GM12878 (cell line): Measurements from ENCODE around the gene DUOXA1. TPM values are rescaled to one million over a fixed set of nuclear protein-coding genes. Genes with fewer than 3 reads are reported as not detected.

ENCODE experiments used
- ATAC-seq: fragments of 200-7000 bp; cut with Tn5 transposase; 3 replicates; pipeline ENCODE4 v1.9.1; 2020; ENCODE audit warnings: mild to moderate bottlenecking, moderate library complexity
- BruUV-seq: library from RNA; stranded (reverse); fragments of 400-500 nt; replicated peaks from 2 replicates; lab custom pipeline; 2021; lab: Mats Ljungman, UMichigan
- CTCF ChIA-PET: fragments of 300-600 bp; sonication (Branson Sonifier 250); formaldehyde crosslinking; extraction: SDS; loops from one replicate; lab custom pipeline; 2021; ENCODE audit warnings: inconsistent platforms; lab: Yijun Ruan, JAX
- POLR2A ChIA-PET: fragments of 350-600 bp; formaldehyde crosslinking; extraction: SDS; loops from one replicate; lab custom pipeline; 2021; ENCODE audit warnings: inconsistent platforms; lab: Charles Lee
- RAD21 ChIA-PET: fragments of 300-600 bp; sonication (Branson Sonifier 250); formaldehyde crosslinking; loops from one replicate; lab custom pipeline; 2023; ENCODE audit warnings: antibody characterized with exemption; ENCODE audit not compliant: unreplicated experiment; lab: Charles Lee
- SMC1A ChIA-PET: fragments of 300-600 bp; sonication (Branson Sonifier 250); formaldehyde crosslinking; loops from one replicate; lab custom pipeline; 2023; ENCODE audit not compliant: unreplicated experiment, uncharacterized antibody; lab: Charles Lee
- DNase-seq: peaks from one replicate; pipeline ENCODE4 v3.0.0-alpha.2; 2011; ENCODE audit warnings: low read depth, low spot score
- FAIRE-seq: peaks from 3 replicates; lab custom pipeline; 2011; peaks lifted over from hg19 to GRCh38; lab: Jason Lieb, UNC
- H2AFZ ChIP-seq: 2 replicates; pipeline ENCODE4 v1.6.0; 2011; ENCODE audit warnings: low read depth, low read length, control low read depth; ENCODE audit not compliant: control insufficient read depth
- H3K27ac ChIP-seq: 2 replicates; pipeline ENCODE4 v1.5.1; 2011; ENCODE audit warnings: control low read depth; ENCODE audit not compliant: control insufficient read depth, insufficient read depth
- H3K27me3 ChIP-seq, 2 experiments: replicated peaks in 1 of 2; 2 replicates each; pipeline versions ENCODE4 v1.6.0 to v1.6.1; 2011; ENCODE audit warnings: low read length in 1 of 2; ENCODE audit not compliant: control insufficient read depth in 2 of 2, insufficient read depth in 2 of 2
- H3K36me3 ChIP-seq, 2 experiments: 2 replicates each; pipeline ENCODE4 v1.5.1; 2011; ENCODE audit warnings: low read length in 1 of 2; ENCODE audit not compliant: control insufficient read depth in 2 of 2, insufficient read depth in 2 of 2
- H3K4me1 ChIP-seq: 2 replicates; pipeline ENCODE4 v1.6.1; 2011; ENCODE audit warnings: mild to moderate bottlenecking, low read length, moderate library complexity, mixed read lengths; ENCODE audit not compliant: control insufficient read depth, insufficient read depth
- H3K4me2 ChIP-seq: 2 replicates; pipeline ENCODE4 v1.6.0; 2011; ENCODE audit warnings: control low read depth; ENCODE audit not compliant: control insufficient read depth, insufficient read depth
- H3K4me3 ChIP-seq: fragments of 200-600 bp; sonication (generic); 2 replicates; pipeline ENCODE4 v1.5.1; 2016
- H3K79me2 ChIP-seq: 2 replicates; pipeline ENCODE4 v1.6.0; 2011; ENCODE audit warnings: low read length; ENCODE audit not compliant: control insufficient read depth, insufficient read depth
- H3K9ac ChIP-seq: 2 replicates; pipeline ENCODE4 v1.8.0; 2011; ENCODE audit warnings: low read length, control low read depth, mixed read lengths; ENCODE audit not compliant: control insufficient read depth, insufficient read depth
- H3K9me3 ChIP-seq: replicated peaks from 3 replicates; pipeline ENCODE4 v1.5.1; 2011; ENCODE audit warnings: mild to moderate bottlenecking, low read length; ENCODE audit not compliant: control insufficient read depth, insufficient read depth
- H4K20me1 ChIP-seq: 2 replicates; pipeline ENCODE4 v1.6.0; 2011; ENCODE audit not compliant: control insufficient read depth, insufficient read depth
- BCL3 ChIP-seq: IDR thresholded peaks from 2 replicates; pipeline ENCODE4 v1.6.1; 2011; ENCODE audit warnings: borderline replicate concordance, low read depth, mild to moderate bottlenecking, moderate library complexity, low read length; ENCODE audit not compliant: insufficient read depth, poor library complexity, severe bottlenecking
- CHD1 ChIP-seq: IDR thresholded peaks from 2 replicates; pipeline ENCODE4 v1.6.1; 2012; ENCODE audit warnings: low read depth, low read length, improper control_type of control experiment
- CHD2 ChIP-seq: IDR thresholded peaks from 2 replicates; pipeline ENCODE4 v1.6.1; 2011; ENCODE audit warnings: low read depth, low read length, improper control_type of control experiment, borderline replicate concordance
- CHD4 ChIP-seq: fragments of 200-600 bp; sonication (generic); IDR thresholded peaks from 2 replicates; pipeline ENCODE4 v1.6.1; 2016; ENCODE audit warnings: mild to moderate bottlenecking
- FOS ChIP-seq: IDR thresholded peaks from 3 replicates; pipeline ENCODE4 v1.6.1; 2011; ENCODE audit warnings: borderline replicate concordance; ENCODE audit not compliant: insufficient read length; ENCODE audit errors: extremely low read depth
- GABPA ChIP-seq: IDR thresholded peaks from 2 replicates; pipeline ENCODE4 v1.6.1; 2014; ENCODE audit warnings: antibody characterized with exemption, low read depth, mild to moderate bottlenecking, inconsistent platforms
- GATAD2B ChIP-seq: fragments of 450-650 bp; conservative IDR thresholded peaks from 2 replicates; pipeline ENCODE4 v1.6.1; 2017; ENCODE audit warnings: low read depth, mild to moderate bottlenecking, moderate library complexity
- NKRF ChIP-seq: fragments of 450-650 bp; conservative IDR thresholded peaks from 2 replicates; pipeline ENCODE4 v1.6.1; 2017; ENCODE audit warnings: mild to moderate bottlenecking, moderate library complexity
- PML ChIP-seq: IDR thresholded peaks from 2 replicates; pipeline ENCODE4 v1.6.1; 2012; ENCODE audit warnings: low read length, inconsistent platforms
- POLR2A ChIP-seq: IDR thresholded peaks from 2 replicates; pipeline ENCODE4 v1.6.1; 2011; ENCODE audit warnings: low read depth, mild to moderate bottlenecking, low read length
- REST ChIP-seq: IDR thresholded peaks from 2 replicates; pipeline ENCODE4 v1.6.1; 2012; ENCODE audit warnings: mild to moderate bottlenecking, low read depth, low read length
- SMAD1 ChIP-seq: fragments of 450-650 bp; IDR thresholded peaks from 2 replicates; pipeline ENCODE4 v1.6.1; 2018; ENCODE audit warnings: mild to moderate bottlenecking, low read depth; ENCODE audit not compliant: partially characterized antibody
- SMARCA5 ChIP-seq: fragments of 450-650 bp; IDR thresholded peaks from 2 replicates; pipeline ENCODE4 v1.6.1; 2017; ENCODE audit warnings: mild to moderate bottlenecking
- SREBF2 ChIP-seq: IDR thresholded peaks from 2 replicates; pipeline ENCODE4 v1.6.1; 2012; ENCODE audit warnings: mild to moderate bottlenecking, low read length
- TCF12 ChIP-seq: IDR thresholded peaks from 2 replicates; pipeline ENCODE4 v1.6.1; 2011; ENCODE audit warnings: low read depth, mild to moderate bottlenecking, low read length
- WRNIP1 ChIP-seq: IDR thresholded peaks from 2 replicates; pipeline ENCODE4 v1.6.1; 2011; ENCODE audit warnings: low read depth, low read length, improper control_type of control experiment, borderline replicate concordance
- ZSCAN29 ChIP-seq: fragments of 450-650 bp; IDR thresholded peaks from 2 replicates; pipeline ENCODE4 v1.6.1; 2017; ENCODE audit warnings: mild to moderate bottlenecking, moderate library complexity
- WGBS: methylation state at CpG from one replicate; pipeline ENCODE4 v1.1.6; 2016; ENCODE audit warnings: low lambda C conversion rate; ENCODE audit not compliant: insufficient replicate concordance, insufficient coverage; ENCODE audit errors: missing lambda C conversion rate; 5-methylcytosine and 5-hydroxymethylcytosine counted together
- in situ Hi-C: fragments of 300-500 bp; cut with MboI; formaldehyde crosslinking; loops from 9 replicates; pipeline ENCODE4 v1.14.3; 2018; ENCODE audit warnings: mixed read lengths
- intact Hi-C: fragments of 100-400 bp; cut with micrococcal nuclease; formaldehyde crosslinking; loops from one replicate; pipeline ENCODE4 v1.14.2; 2022; ENCODE audit not compliant: unreplicated experiment
- polyA plus RNA-seq, 11 experiments: library from polyadenylated mRNA; depleted of rRNA in 4 of 11; unstranded in 6 of 11; stranded (reverse) in 5 of 11; fragments of >200 nt; fragmentation: Nextera tagmentation in 4 of 11; fragmentation: Illumina TruSeq in 1 of 11; extraction: Ambion mirVana in 4 of 11; extraction: Trizol in 1 of 11; gene quantifications; 1 replicate in 1 of 11; 2 replicates in 10 of 11; pipeline versions ENCODE4 v1.2.1 to v1.2.3, GENCODE V29; 2011 to 2016; ENCODE audit warnings: inconsistent platforms in 2 of 11, missing spikeins in 2 of 11, low read depth in 1 of 11
- total RNA-seq, 4 experiments: library from RNA; depleted of rRNA in 3 of 4; stranded (reverse); fragments of >200 nt in 3 of 4; fragmentation: Illumina TruSeq in 1 of 4; extraction: Trizol in 1 of 4; gene quantifications; 2 replicates each; pipeline versions ENCODE4 v1.2.1 to v1.2.3, GENCODE V29; 2013 to 2021

DUOXA1 gene
- total and polyA plus RNA-seq, 10 of the 15 experiments (the other 5 are each of a cell fraction or from before 2014, with no cell fraction given), result 0.08 TPM; not detected in 9

GRCh38 chr15:45162771-45163507 lies 33.3 kb upstream of the DUOXA1 start:
- no TSS peak for BruUV-seq
- TF ChIP-seq CHD1 (no peak), GABPA (no peak), WRNIP1 (no peak), REST (no peak), SREBF2 (no peak), POLR2A (peak; percentile 34), ZSCAN29 (no peak), CHD2 (no peak), PML (no peak), CHD4 (no peak), GATAD2B (no peak), FOS (no peak), SMAD1 (no peak), NKRF (no peak), BCL3 (no peak), TCF12 (0 out of 2 replicates have a peak, but pooled peaks have one; percentile 12), SMARCA5 (no peak)

More at GRCh38 chr15:45162771-45163507, 33.3 kb upstream of the DUOXA1 start:
- FAIRE-seq (peak; percentile 81), DNase-seq (peak; percentile 27), ATAC-seq (peak; percentile 76)
- Histone ChIP-seq H4K20me1 (no peaks in the 10 kb centered on the region), H3K4me3 (no peak overlapping the region), H3K79me2 (peaks cover 4% of the 10 kb centered on the region), H3K27me3 (no peaks in the 10 kb centered on the region), H3K9me3 (no peaks in the 10 kb centered on the region), H2AFZ (no peak overlapping the region), H3K4me1 (peaks cover 7% of the 10 kb centered on the region), H3K9ac (no peak overlapping the region), H3K27ac (no peak overlapping the region), H3K4me2 (no peak overlapping the region), H3K36me3 (no peaks in the 10 kb centered on the region)
- CTCF ChIA-PET, result interaction anchor here (0.6 to 16.3 kb wide), 61 partner anchors 9 to 451 kb away, joined by 3 to 253 read pairs (median 5); partner anchors contain the start of gene SHF
- intact Hi-C loops (loop anchor here (2.0 kb wide), 1 partner anchor 294 kb away; no protein-coding TSS in a partner anchor), in situ Hi-C loops (loop anchor here (5.0 kb wide), 1 partner anchor 109 kb away; no protein-coding TSS in a partner anchor)
- WGBS, result 14% methylated on average over 7 of the region's 7 CpGs
- RAD21 ChIA-PET, result interaction anchor here (0.8 to 6.6 kb wide), 23 partner anchors 13 to 448 kb away, joined by 3 to 104 read pairs (median 5); a partner anchor contains a TSS
- SMC1A ChIA-PET, result interaction anchor here (0.5 to 9.7 kb wide), 22 partner anchors 9 to 566 kb away, joined by 3 to 159 read pairs (median 4); a partner anchor contains a TSS
- POLR2A ChIA-PET, result interaction anchor here (0.6 to 2.3 kb wide), 8 partner anchors 18 to 240 kb away, joined by 3 to 9 read pairs (median 4); partner anchors contain the start of gene SHF
